ENCODE results near the gene PLOD3.

GRCh38 chr7:101169110-101169837, 48.1 kb downstream of the PLOD3 start:
- TF ChIP-seq CTCF (IDR thresholded peaks at IDR 0.05; ENCODE audit: control extremely low read depth in 1 of 3, insufficient read depth in 1 of 3, low read depth in 1 of 3, low read length in 3 of 3) (no peak), HDAC6 (IDR thresholded peaks at IDR 0.05; ENCODE audit: low read depth, low read length) (no peak), POLR2AphosphoS5 (IDR thresholded peaks at IDR 0.05; ENCODE audit: low read depth, low read length) (no peak)
